ENCODE data around the gene CYB561D2.

DNA sequence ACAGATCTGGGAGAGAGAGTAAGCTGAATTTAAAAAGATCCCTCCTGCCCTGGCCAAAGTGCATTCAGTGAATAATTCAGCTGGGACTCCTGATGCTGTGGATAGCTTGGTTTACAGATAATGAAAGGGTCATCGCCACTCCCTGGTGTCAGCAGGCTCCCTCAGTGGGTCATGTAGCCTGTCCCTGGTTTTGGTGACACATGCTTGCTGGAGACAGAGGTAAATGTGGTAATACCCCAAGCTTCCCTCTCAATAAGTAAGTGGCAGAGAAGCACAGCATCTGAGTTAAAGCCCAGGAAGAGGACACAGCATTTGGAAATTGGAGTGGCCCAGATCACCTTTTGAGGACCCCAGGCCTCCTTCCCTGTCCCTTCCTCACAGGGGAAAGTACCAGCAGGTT lies 6.8 kb downstream of the CYB561D2 start:
- TF ChIP-seq ESRRG (CRISPR knock-in tag; IDR thresholded peaks at IDR 0.05) (no peak), ZFP30 (CRISPR knock-in tag; IDR thresholded peaks at IDR 0.05) (no peak), PPARA (CRISPR knock-in tag; IDR thresholded peaks at IDR 0.05; ENCODE audit: borderline replicate concordance) (no peak), ZFP3 (CRISPR knock-in tag; IDR thresholded peaks at IDR 0.05) (no peak), ARNTL (CRISPR knock-in tag; IDR thresholded peaks at IDR 0.05; ENCODE audit: borderline replicate concordance, low read depth) (no peak), SNAI2 (CRISPR knock-in tag; IDR thresholded peaks at IDR 0.05) (no peak), ZNF70 (CRISPR knock-in tag; IDR thresholded peaks at IDR 0.05) (no peak), ISL1 (CRISPR knock-in tag; IDR thresholded peaks at IDR 0.05) (no peak), TCF4 (CRISPR knock-in tag; IDR thresholded peaks at IDR 0.05; ENCODE audit: borderline replicate concordance) (no peak)
- TF ChIP-seq, protein P1, sequence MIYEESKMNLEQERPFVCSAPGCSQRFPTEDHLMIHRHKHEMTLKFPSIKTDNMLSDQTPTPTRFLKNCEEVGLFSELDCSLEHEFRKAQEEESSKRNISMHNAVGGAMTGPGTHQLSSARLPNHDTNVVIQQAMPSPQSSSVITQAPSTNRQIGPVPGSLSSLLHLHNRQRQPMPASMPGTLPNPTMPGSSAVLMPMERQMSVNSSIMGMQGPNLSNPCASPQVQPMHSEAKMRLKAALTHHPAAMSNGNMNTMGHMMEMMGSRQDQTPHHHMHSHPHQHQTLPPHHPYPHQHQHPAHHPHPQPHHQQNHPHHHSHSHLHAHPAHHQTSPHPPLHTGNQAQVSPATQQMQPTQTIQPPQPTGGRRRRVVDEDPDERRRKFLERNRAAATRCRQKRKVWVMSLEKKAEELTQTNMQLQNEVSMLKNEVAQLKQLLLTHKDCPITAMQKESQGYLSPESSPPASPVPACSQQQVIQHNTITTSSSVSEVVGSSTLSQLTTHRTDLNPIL (CRISPR knock-in tag; IDR thresholded peaks at IDR 0.05; ENCODE audit: low read depth), result no peak
- TF ChIP-seq, protein P2, sequence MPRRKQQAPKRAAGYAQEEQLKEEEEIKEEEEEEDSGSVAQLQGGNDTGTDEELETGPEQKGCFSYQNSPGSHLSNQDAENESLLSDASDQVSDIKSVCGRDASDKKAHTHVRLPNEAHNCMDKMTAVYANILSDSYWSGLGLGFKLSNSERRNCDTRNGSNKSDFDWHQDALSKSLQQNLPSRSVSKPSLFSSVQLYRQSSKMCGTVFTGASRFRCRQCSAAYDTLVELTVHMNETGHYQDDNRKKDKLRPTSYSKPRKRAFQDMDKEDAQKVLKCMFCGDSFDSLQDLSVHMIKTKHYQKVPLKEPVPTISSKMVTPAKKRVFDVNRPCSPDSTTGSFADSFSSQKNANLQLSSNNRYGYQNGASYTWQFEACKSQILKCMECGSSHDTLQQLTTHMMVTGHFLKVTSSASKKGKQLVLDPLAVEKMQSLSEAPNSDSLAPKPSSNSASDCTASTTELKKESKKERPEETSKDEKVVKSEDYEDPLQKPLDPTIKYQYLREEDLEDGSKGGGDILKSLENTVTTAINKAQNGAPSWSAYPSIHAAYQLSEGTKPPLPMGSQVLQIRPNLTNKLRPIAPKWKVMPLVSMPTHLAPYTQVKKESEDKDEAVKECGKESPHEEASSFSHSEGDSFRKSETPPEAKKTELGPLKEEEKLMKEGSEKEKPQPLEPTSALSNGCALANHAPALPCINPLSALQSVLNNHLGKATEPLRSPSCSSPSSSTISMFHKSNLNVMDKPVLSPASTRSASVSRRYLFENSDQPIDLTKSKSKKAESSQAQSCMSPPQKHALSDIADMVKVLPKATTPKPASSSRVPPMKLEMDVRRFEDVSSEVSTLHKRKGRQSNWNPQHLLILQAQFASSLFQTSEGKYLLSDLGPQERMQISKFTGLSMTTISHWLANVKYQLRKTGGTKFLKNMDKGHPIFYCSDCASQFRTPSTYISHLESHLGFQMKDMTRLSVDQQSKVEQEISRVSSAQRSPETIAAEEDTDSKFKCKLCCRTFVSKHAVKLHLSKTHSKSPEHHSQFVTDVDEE (CRISPR knock-in tag; IDR thresholded peaks at IDR 0.05), result no peak
